Cardiac fibroblast (primary cell): Measurements from ENCODE around the gene PCDHGC5.

Experiments used
- DNase-seq, 2 donors: peaks; one replicate each; pipeline versions ENCODE4 v3.0.0 to v3.0.0-alpha.2; 2010; ENCODE audit warnings: low read depth in 2 of 2
- H3K4me3 ChIP-seq, 2 donors: replicated peaks in 1 of 2; 1 replicate in 1 of 2; 2 replicates in 1 of 2; pipeline ENCODE4 v1.5.1; 2011; ENCODE audit warnings: low read depth in 2 of 2, low read length in 2 of 2, mild to moderate bottlenecking in 2 of 2, moderate library complexity in 1 of 2
- CTCF ChIP-seq: IDR thresholded peaks from one replicate; pipeline ENCODE4 v1.5.1; 2011; ENCODE audit warnings: low read depth, mild to moderate bottlenecking, low read length, inconsistent platforms

Gene PCDHGC5

GRCh38 chr5:141523991-141524390, 35.1 kb downstream of the PCDHGC5 start:
- TF ChIP-seq CTCF: no peak
- H3K4me3 ChIP-seq: no peak overlapping the region
- no peak for DNase-seq

GRCh38 chr5:141524604-141525597, 36.0 kb downstream of the PCDHGC5 start:
- no peak overlapping the region for H3K4me3 ChIP-seq
- TF ChIP-seq CTCF: peak; percentile 99
- DNase-seq: peak; percentile 97 to 98

GRCh38 chr5:141525653-141526052, 36.8 kb downstream of the PCDHGC5 start:
- no peak overlapping the region for H3K4me3 ChIP-seq
- no peak for DNase-seq
- TF ChIP-seq CTCF: no peak

- DNase-seq: no peak
- no peak for TF ChIP-seq CTCF
- no peak overlapping the region for H3K4me3 ChIP-seq
These were observed 38.5 kb downstream of the PCDHGC5 start for GRCh38 chr5:141527426-141527825.

- TF ChIP-seq CTCF: no peak
- peak; percentile 26 to 73 for DNase-seq
- H3K4me3 ChIP-seq: no peak overlapping the region
These were observed 39.6 kb downstream of the PCDHGC5 start for GRCh38 chr5:141528291-141528984.

- no peak for TF ChIP-seq CTCF
- no peak overlapping the region for H3K4me3 ChIP-seq
- peak; percentile 56 to 76 for DNase-seq
These were observed 40.1 kb downstream of the PCDHGC5 start for GRCh38 chr5:141529002-141529401.
